Mammary epithelial cell (primary cell): Measurements from ENCODE around the gene LPP.

ENCODE experiments used
- EZH2 ChIP-seq: IDR thresholded peaks from 2 replicates; pipeline ENCODE4 v1.6.1; 2012; ENCODE audit warnings: low read length, inconsistent platforms, borderline replicate concordance
- TF ChIP-seq, protein P1 (sequence below), 2 donors: IDR thresholded peaks in 1 of 2; conservative IDR thresholded peaks in 1 of 2; 2 replicates each; pipeline ENCODE4 v1.5.1; 2011 to 2012; ENCODE audit warnings: inconsistent platforms in 2 of 2, low read length in 2 of 2, mild to moderate bottlenecking in 2 of 2, control low read depth in 1 of 2, low read depth in 1 of 2; ENCODE audit not compliant: insufficient read depth in 1 of 2; ENCODE audit errors: extremely low read depth in 1 of 2

DNA sequence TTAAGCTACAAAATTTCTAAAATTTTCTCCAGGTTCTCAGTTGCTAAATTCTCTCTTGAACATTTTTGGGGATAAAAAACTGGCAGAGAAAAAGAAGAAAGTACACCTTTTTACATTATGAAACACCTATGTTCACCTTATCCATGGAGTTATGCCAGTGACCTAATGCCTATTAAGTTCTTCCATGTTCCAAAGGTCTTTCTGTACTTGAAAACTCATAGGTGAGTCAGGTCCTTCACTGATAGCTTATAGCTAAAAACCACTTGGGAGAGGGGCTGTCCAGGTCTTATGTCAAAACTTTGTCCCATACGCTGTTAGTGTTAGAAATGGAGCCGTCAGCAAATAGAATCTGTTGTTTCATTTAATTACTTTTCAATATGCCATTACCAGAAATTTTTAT, 530.3 kb downstream of the LPP start:
- TF ChIP-seq, protein P1, sequence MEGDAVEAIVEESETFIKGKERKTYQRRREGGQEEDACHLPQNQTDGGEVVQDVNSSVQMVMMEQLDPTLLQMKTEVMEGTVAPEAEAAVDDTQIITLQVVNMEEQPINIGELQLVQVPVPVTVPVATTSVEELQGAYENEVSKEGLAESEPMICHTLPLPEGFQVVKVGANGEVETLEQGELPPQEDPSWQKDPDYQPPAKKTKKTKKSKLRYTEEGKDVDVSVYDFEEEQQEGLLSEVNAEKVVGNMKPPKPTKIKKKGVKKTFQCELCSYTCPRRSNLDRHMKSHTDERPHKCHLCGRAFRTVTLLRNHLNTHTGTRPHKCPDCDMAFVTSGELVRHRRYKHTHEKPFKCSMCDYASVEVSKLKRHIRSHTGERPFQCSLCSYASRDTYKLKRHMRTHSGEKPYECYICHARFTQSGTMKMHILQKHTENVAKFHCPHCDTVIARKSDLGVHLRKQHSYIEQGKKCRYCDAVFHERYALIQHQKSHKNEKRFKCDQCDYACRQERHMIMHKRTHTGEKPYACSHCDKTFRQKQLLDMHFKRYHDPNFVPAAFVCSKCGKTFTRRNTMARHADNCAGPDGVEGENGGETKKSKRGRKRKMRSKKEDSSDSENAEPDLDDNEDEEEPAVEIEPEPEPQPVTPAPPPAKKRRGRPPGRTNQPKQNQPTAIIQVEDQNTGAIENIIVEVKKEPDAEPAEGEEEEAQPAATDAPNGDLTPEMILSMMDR (conservative IDR thresholded peaks at IDR 0.05 in 1 of 2, IDR thresholded peaks at IDR 0.05 in 1 of 2; ENCODE audit: extremely low read depth in 1 of 2, insufficient read depth in 1 of 2, low read depth in 1 of 2, low read length in 2 of 2) = no peak
- no peak for TF ChIP-seq EZH2
